HUES64 (cell line): ENCODE results near the gene AGBL5.

Experiments used
- H3K27ac ChIP-seq: 2 replicates; pipeline ENCODE4 v1.7.0; 2013; ENCODE audit warnings: low read depth, low read length, inconsistent platforms
- H3K27me3 ChIP-seq: 2 replicates; pipeline ENCODE4 v1.6.1; 2013; ENCODE audit warnings: mild to moderate bottlenecking, low read length; ENCODE audit not compliant: insufficient read depth
- H3K36me3 ChIP-seq: 2 replicates; pipeline ENCODE4 v1.6.1; 2013; ENCODE audit warnings: mild to moderate bottlenecking, low read length; ENCODE audit not compliant: insufficient read depth
- H3K4me1 ChIP-seq: 2 replicates; pipeline ENCODE4 v1.6.1; 2013; ENCODE audit warnings: mild to moderate bottlenecking, low read length, moderate library complexity; ENCODE audit not compliant: insufficient read depth
- H3K4me3 ChIP-seq: 2 replicates; pipeline ENCODE4 v1.5.1; 2013; ENCODE audit warnings: mild to moderate bottlenecking, low read length, moderate library complexity
- H3K9ac ChIP-seq: 2 replicates; pipeline ENCODE4 v1.6.1; 2013; ENCODE audit warnings: mild to moderate bottlenecking, low read depth, low read length
- H3K9me3 ChIP-seq: 2 replicates; pipeline ENCODE4 v1.6.1; 2013; ENCODE audit warnings: low read depth, low read length; ENCODE audit not compliant: insufficient read depth
- WGBS: fragments of 150-250, 120-280 bp; methylation state at CpG from one replicate; pipeline ENCODE4 v1.1.7; 2013; ENCODE audit warnings: missing lambda C conversion rate; 5-methylcytosine and 5-hydroxymethylcytosine counted together

Gene AGBL5

DNA sequence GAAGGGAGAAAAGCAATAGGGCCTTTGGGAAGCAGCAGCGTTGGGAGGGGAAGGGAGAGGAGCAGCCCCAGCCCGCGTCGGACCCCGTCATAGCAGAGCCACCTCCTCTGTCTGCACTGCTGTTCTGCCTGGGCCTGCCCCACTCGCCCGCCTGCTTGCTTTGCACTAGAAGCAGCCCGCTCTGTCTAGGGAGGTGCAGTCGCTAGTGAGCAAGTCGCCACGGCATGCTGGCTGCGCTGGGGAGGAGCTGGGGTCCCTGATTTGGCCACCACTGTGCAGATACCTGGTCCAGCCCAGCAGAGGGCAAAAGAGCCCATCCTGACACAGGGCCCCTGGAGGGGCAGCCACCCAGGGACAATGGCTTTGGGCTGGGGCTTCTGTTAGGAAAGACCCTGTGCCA is 26.7 kb upstream of the AGBL5 start:
- Histone ChIP-seq H3K9me3 (no peaks in the 10 kb centered on the region), H3K36me3 (peaks cover 11% of the 10 kb centered on the region), H3K27me3 (no peaks in the 10 kb centered on the region), H3K9ac (no peak overlapping the region; the same call in 1 of the 2 replicates), H3K27ac (no peak overlapping the region), H3K4me3 (no peak overlapping the region), H3K4me1 (peaks cover 3% of the 10 kb centered on the region; the same call in 1 of the 2 replicates)
- 91% methylated on average over 12 of the region's 12 CpGs for WGBS

DNA sequence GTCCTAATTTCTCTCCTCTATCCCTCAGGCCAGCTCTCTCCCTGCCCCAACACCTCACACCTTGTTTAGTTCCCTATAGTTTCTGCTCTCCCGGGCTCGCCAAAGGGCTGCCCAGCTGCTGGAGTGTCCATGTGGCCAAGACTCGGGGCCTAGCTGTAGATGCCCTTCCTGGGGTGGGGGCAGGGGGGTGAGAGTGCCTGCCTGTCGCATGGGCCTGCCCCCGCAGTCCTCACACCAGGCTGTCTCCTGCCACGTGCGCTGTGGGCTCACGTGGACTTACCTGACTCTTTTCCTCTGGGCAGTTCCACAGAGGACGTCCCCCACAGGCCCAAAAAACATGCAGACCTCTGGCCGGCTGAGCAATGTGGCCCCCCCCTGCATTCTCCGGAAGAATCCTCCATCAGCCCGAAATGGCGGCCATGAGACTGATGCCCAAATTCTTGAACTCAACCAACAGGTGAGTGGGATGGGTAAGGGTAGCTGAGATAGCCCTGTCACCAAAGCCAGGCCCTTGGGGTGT is 26.1 kb upstream of the AGBL5 start:
- 92% methylated on average over 13 of the region's 13 CpGs for WGBS
- Histone ChIP-seq H3K27me3 (no peaks in the 10 kb centered on the region), H3K9ac (no peak overlapping the region), H3K36me3 (peaks cover 11% of the 10 kb centered on the region), H3K4me3 (no peak overlapping the region), H3K27ac (no peak overlapping the region), H3K4me1 (peaks cover 3% of the 10 kb centered on the region; the same call in 1 of the 2 replicates), H3K9me3 (no peaks in the 10 kb centered on the region)

DNA sequence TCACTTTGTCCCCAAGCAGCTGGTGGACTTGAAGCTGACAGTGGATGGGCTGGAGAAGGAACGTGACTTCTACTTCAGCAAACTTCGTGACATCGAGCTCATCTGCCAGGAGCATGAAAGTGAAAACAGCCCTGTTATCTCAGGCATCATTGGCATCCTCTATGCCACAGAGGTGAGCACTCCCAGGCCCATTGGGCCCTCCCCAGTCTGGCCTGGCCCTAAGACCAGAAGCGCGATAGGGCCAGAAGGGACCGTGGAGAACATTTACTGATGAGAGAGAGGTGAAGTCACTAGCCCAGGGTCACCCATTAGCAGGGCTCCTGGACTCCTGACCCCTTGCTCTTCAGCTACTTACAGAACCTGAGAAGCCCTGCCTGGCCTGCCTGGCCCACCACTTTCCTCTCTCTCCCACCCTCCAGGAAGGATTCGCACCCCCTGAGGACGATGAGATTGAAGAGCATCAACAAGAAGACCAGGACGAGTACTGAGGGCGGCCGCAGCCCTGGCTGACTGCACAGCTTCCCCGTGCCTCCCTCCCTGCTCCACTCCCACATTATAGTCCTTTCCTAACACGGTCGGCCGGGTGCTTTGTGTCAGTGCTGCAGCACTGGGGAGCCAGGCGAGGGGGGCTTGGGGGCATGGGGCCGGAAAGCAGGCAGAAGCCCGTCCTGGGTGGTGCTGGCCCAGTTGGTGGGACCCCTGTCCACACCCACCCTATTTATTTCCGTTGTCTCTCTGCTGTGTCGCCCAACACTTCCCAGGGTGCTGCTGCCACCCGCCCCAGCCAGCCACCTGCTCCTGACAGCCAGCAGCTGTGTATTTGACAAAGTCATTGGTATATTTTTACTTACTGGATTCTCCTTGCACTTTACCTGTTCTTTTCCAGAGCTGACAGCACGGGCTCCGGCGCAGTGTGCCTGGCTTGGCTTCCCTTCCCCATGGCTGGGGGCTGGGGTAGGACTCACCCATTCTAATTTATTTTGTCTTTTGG is 25.3 kb upstream of the AGBL5 start:
- Histone ChIP-seq H3K36me3 (peaks cover 11% of the 10 kb centered on the region), H3K27me3 (no peaks in the 10 kb centered on the region), H3K9ac (no peak overlapping the region), H3K4me1 (peaks cover under 1% of the 10 kb centered on the region; the same call in 1 of the 2 replicates), H3K4me3 (no peak overlapping the region), H3K27ac (no peak overlapping the region), H3K9me3 (no peaks in the 10 kb centered on the region)
- WGBS, result 92% methylated on average over 24 of the region's 24 CpGs

- Histone ChIP-seq H3K4me3 (no peak overlapping the region), H3K36me3 (peaks cover 10% of the 10 kb centered on the region), H3K27me3 (no peaks in the 10 kb centered on the region), H3K27ac (no peak overlapping the region), H3K4me1 (no peaks in the 10 kb centered on the region), H3K9me3 (no peaks in the 10 kb centered on the region), H3K9ac (no peak overlapping the region)
- 96% methylated on average over 10 of the region's 10 CpGs for WGBS
These were observed 24.2 kb upstream of the AGBL5 start for GRCh38 chr2:27027211-27027651.

DNA sequence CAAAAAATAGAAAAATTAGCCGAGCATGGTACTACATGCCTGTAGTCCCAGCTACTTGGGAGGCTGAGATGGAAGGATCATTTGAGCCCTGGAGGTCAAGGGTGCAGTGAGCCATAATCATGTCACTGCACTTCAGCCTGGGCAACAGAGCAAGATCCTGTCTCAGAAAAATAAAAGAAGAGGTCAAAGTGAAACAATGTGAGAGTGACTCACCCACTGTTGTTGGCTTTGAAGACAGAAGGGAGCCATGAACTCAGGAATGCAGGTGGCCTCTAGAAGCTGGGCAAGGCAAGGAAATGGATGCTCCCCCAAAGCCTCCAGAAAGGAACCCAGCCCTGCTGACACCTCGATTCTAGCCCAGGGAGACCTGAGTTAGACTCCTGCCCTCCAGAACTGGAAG is 22.4 kb upstream of the AGBL5 start:
- 96% methylated on average over 2 of the region's 2 CpGs for WGBS
- H3K36me3 ChIP-seq, result peaks cover 6% of the 10 kb centered on the region; the same call in 1 of the 2 replicates
- no peak overlapping the region for H3K27ac ChIP-seq

GRCh38 chr2:27032495-27033252 is 18.8 kb upstream of the AGBL5 start, which contains the start of gene TMEM214:
Gene TMEM214 (plus strand): TSS chr2:27032965. CDS start chr2:27033016, 51 bp downstream.
- Histone ChIP-seq H3K4me1 (no peaks in the 10 kb centered on the region), H3K36me3 (peaks cover 30% of the 10 kb centered on the region), H3K27ac (no peak within 1 kb of the TSS), H3K27me3 (no peaks in the 10 kb centered on the region), H3K9me3 (no peaks in the 10 kb centered on the region), H3K4me3 (peak within 1 kb of the TSS; percentile 91), H3K9ac (peak within 1 kb of the TSS; percentile 85)
- under 1% methylated on average over 76 of the region's 76 CpGs for WGBS

More for the DNA sequence above, 22.4 kb upstream of the AGBL5 start:
- no peaks in the 10 kb centered on the region for H3K4me1 ChIP-seq
- H3K4me3 ChIP-seq, result no peak overlapping the region
- no peaks in the 10 kb centered on the region for H3K27me3 ChIP-seq
- no peaks in the 10 kb centered on the region for H3K9me3 ChIP-seq
- H3K9ac ChIP-seq, result no peak overlapping the region

GRCh38 chr2:27033253-27033852 is 18.1 kb upstream of the AGBL5 start:
- 25% methylated on average over 11 of the region's 11 CpGs for WGBS
- Histone ChIP-seq H3K27ac (no peak overlapping the region), H3K9ac (peak overlapping the region; percentile 85), H3K4me1 (no peaks in the 10 kb centered on the region), H3K4me3 (peak overlapping the region; percentile 91), H3K9me3 (no peaks in the 10 kb centered on the region), H3K36me3 (peaks cover 37% of the 10 kb centered on the region), H3K27me3 (no peaks in the 10 kb centered on the region)

- H3K9ac ChIP-seq, result no peak overlapping the region
- H3K36me3 ChIP-seq, result peaks cover 83% of the 10 kb centered on the region
- H3K9me3 ChIP-seq, result no peaks in the 10 kb centered on the region
- H3K4me3 ChIP-seq, result no peak overlapping the region
- H3K27me3 ChIP-seq, result no peaks in the 10 kb centered on the region
- H3K4me1 ChIP-seq, result no peaks in the 10 kb centered on the region
- WGBS, result 95% methylated on average over 6 of the region's 6 CpGs
- no peak overlapping the region for H3K27ac ChIP-seq
These were observed 13.5 kb upstream of the AGBL5 start for GRCh38 chr2:27038012-27038411.

DNA sequence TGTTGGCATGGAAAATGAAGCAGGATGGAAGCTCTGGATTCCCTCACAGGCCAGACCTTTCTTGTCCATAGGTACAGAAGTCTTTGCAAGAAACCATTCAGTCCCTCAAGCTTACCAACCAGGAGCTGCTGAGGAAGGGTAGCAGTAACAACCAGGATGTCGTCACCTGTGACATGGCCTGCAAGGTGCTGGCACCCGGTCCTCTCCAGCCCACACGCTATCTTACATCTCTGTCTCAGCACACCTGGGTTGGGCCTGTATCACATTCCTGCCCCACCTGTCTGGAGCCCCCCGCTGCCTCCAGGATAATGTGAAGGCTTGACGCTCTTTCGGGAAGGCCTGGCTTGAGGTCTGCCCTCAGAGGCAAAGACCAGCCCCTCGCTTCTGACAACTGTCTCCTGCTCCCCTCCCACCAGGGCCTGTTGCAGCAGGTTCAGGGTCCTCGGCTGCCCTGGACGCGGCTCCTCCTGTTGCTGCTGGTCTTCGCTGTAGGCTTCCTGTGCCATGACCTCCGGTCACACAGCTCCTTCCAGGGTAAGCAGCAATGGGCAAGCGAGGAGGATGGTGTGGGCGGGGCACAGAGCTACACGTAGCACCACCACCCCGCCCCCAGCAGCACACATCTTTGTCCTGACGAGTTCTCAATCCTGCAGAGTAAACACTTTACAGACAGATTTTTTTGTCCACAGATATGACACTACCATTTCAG is 12.7 kb upstream of the AGBL5 start:
- no peaks in the 10 kb centered on the region for H3K4me1 ChIP-seq
- H3K27ac ChIP-seq, result no peak overlapping the region
- H3K36me3 ChIP-seq, result peaks cover 85% of the 10 kb centered on the region
- no peaks in the 10 kb centered on the region for H3K27me3 ChIP-seq
- no peak overlapping the region for H3K9ac ChIP-seq
- WGBS, result 93% methylated on average over 17 of the region's 17 CpGs
- H3K4me3 ChIP-seq, result no peak overlapping the region
- no peaks in the 10 kb centered on the region for H3K9me3 ChIP-seq

- Histone ChIP-seq H3K27me3 (no peaks in the 10 kb centered on the region), H3K27ac (no peak overlapping the region), H3K4me1 (no peaks in the 10 kb centered on the region), H3K9me3 (no peaks in the 10 kb centered on the region), H3K9ac (no peak overlapping the region), H3K4me3 (no peak overlapping the region), H3K36me3 (peaks cover 85% of the 10 kb centered on the region)
- 94% methylated on average over 6 of the region's 6 CpGs for WGBS
These were observed 12.0 kb upstream of the AGBL5 start for GRCh38 chr2:27039426-27039825.
